PFSK-1 (cell line): ENCODE data around the gene SHISA3.

Experiments
- FOXP2 ChIP-seq: optimal IDR thresholded peaks from 2 replicates; pipeline ENCODE3; 2011; ENCODE audit warnings: borderline replicate concordance, control low read depth, inconsistent platforms; ENCODE audit not compliant: insufficient read depth; ENCODE audit errors: extremely low read length, extremely low read depth
- POLR2AphosphoS5 ChIP-seq: IDR thresholded peaks from 2 replicates; pipeline ENCODE4 v1.6.1; 2012; ENCODE audit warnings: low read depth, mild to moderate bottlenecking, control low read depth, low read length, moderate library complexity
- SIN3A ChIP-seq: IDR thresholded peaks from 2 replicates; pipeline ENCODE4 v1.6.1; 2012; ENCODE audit warnings: mild to moderate bottlenecking, low read length, moderate library complexity, borderline replicate concordance; ENCODE audit not compliant: insufficient read depth
- TAF1 ChIP-seq: IDR thresholded peaks from 2 replicates; pipeline ENCODE4 v1.6.1; 2012; ENCODE audit warnings: low read length, control low read depth, borderline replicate concordance; ENCODE audit not compliant: insufficient read depth
- TF ChIP-seq, protein P1 (sequence below), 2 experiments: IDR thresholded peaks; 2 replicates each; pipeline versions ENCODE4 v1.6.1 to v1.8.0; 2011 to 2012; ENCODE audit warnings: low read depth in 2 of 2, low read length in 2 of 2, control low read depth in 1 of 2, inconsistent platforms in 1 of 2, mild to moderate bottlenecking in 1 of 2, moderate library complexity in 1 of 2; ENCODE audit not compliant: insufficient read depth in 1 of 2

The SHISA3 gene

DNA sequence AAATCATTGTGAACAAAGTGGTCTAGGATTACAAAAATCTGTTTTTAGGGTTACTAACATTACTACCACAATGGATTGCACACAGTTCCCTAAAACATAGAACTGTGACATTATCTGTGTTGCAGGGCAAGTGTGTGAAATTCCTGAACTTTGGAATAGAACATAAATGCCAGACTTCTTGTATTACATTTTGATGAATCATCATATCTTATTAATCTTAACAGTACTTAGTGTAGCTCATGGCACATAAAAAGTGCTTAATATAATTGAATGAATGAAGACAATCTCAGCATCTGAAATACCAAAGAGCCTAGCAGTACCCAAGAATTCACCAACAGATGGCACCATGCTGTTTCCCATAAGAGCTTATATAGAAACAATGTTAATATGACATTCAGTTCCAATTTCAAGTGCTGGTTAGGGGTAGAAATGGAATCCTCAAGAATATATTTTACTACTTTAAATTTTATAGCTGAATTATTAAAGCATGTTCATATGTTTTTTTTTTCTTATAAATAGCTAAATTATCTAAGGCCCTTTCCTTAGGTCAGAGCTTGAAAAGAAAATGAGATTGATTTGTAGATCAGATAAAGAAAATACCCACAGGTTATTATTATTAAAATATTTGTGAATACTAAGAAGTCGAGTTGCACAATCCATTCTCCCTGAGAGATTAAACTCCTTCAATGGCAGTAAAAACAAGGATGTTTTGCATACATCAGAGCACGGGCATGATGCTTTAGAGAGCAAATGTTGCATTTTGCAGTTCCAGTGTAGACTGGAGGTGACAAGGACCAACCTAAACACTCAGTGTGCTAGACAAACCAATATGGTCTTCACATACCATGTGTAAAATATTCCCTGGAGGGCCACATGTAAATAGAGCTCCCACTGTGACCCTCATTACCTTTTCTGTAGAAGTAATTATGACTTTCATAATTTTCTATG, 25.7 kb upstream of the SHISA3 start:
- TF ChIP-seq, protein P1, sequence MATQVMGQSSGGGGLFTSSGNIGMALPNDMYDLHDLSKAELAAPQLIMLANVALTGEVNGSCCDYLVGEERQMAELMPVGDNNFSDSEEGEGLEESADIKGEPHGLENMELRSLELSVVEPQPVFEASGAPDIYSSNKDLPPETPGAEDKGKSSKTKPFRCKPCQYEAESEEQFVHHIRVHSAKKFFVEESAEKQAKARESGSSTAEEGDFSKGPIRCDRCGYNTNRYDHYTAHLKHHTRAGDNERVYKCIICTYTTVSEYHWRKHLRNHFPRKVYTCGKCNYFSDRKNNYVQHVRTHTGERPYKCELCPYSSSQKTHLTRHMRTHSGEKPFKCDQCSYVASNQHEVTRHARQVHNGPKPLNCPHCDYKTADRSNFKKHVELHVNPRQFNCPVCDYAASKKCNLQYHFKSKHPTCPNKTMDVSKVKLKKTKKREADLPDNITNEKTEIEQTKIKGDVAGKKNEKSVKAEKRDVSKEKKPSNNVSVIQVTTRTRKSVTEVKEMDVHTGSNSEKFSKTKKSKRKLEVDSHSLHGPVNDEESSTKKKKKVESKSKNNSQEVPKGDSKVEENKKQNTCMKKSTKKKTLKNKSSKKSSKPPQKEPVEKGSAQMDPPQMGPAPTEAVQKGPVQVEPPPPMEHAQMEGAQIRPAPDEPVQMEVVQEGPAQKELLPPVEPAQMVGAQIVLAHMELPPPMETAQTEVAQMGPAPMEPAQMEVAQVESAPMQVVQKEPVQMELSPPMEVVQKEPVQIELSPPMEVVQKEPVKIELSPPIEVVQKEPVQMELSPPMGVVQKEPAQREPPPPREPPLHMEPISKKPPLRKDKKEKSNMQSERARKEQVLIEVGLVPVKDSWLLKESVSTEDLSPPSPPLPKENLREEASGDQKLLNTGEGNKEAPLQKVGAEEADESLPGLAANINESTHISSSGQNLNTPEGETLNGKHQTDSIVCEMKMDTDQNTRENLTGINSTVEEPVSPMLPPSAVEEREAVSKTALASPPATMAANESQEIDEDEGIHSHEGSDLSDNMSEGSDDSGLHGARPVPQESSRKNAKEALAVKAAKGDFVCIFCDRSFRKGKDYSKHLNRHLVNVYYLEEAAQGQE (IDR thresholded peaks at IDR 0.05; ENCODE audit: insufficient read depth in 1 of 2, low read depth in 2 of 2, low read length in 2 of 2), result no peak
- no peak for TF ChIP-seq SIN3A
- no peak for TF ChIP-seq TAF1
- TF ChIP-seq POLR2AphosphoS5, result no peak

DNA sequence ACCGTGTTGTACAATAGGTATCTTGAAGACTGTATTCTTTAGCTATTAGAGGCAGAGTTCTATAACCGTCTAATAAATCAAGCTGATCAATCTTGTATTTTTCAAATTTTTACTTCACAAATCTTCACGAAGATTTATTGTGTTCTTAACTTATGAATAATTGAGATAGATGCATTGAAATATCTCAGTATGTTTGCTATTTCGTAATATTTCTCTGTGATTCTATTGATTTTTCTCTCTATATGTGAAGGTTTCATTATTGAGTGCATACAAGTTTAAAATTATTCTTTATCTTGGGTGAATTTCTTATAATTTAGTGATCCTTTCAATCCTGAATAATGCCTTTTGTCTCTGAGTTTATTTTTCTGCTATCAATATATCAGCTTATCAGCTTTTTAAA, 19.8 kb upstream of the SHISA3 start:
- no peak for TF ChIP-seq TAF1
- no peak for TF ChIP-seq SIN3A
- no peak for TF ChIP-seq FOXP2
- TF ChIP-seq, protein P1 (IDR thresholded peaks at IDR 0.05; ENCODE audit: insufficient read depth in 1 of 2, low read depth in 2 of 2, low read length in 2 of 2), result no peak
- no peak for TF ChIP-seq POLR2AphosphoS5

- TF ChIP-seq, protein P1 (IDR thresholded peaks at IDR 0.05; ENCODE audit: insufficient read depth in 1 of 2, low read depth in 2 of 2, low read length in 2 of 2), result no peak
- no peak for TF ChIP-seq FOXP2
- no peak for TF ChIP-seq TAF1
- TF ChIP-seq POLR2AphosphoS5, result no peak
- no peak for TF ChIP-seq SIN3A
Measured at GRCh38 chr4:42381666-42382065, 15.6 kb upstream of the SHISA3 start.

DNA sequence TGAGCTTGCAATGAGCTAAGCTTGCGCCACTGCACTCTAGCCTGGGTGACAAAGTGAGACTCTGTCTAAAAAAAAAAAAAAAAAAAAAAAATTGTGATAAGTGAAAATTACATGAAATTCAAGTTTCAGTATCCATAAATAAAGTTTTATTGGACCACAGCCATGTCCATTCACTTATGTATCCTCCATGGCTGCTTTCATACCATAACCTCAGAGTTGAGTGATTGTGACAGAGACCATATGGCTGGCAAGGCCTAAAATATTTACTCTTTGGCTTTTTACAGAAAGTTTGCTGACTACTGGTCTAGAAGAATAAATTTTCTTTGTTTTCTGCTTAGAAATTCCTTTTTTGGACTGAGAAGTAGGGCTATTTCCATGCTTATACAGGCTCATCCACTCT, 11.8 kb upstream of the SHISA3 start:
- TF ChIP-seq POLR2AphosphoS5 (no peak), TAF1 (no peak), FOXP2 (no peak), SIN3A (no peak)
- TF ChIP-seq, protein P1 (IDR thresholded peaks at IDR 0.05; ENCODE audit: insufficient read depth in 1 of 2, low read depth in 2 of 2, low read length in 2 of 2), result no peak
